Activated T-helper 17 cell treated with anti-CD3 and anti-CD28 coated beads, Interleukin-2, amount 50 U/mL, for 72 hours (primary cell): ENCODE data around the gene NINJ2. TPM values are rescaled to one million over a fixed set of nuclear protein-coding genes. Genes with fewer than 3 reads are reported as not detected.

Source experiments
- ATAC-seq: fragments of 150-1000 bp; cut with Tn5 transposase; replicated peaks from 2 replicates; pipeline ENCODE4 v1.10.0; 2021; ENCODE audit warnings: mild to moderate bottlenecking, moderate library complexity
- H3K27ac Mint-ChIP-seq: one replicate; pipeline ENCODE4 v1.8.0; 2022; ENCODE audit warnings: mixed read lengths
- H3K27me3 Mint-ChIP-seq: one replicate; pipeline ENCODE4 v1.8.0; 2022; ENCODE audit warnings: mixed read lengths
- H3K36me3 Mint-ChIP-seq: one replicate; pipeline ENCODE4 v1.8.0; 2022; ENCODE audit warnings: low read depth, mild to moderate bottlenecking, mixed read lengths
- H3K4me1 Mint-ChIP-seq: one replicate; pipeline ENCODE4 v1.8.0; 2022; ENCODE audit warnings: mixed read lengths
- H3K4me3 Mint-ChIP-seq: one replicate; pipeline ENCODE4 v1.8.0; 2022; ENCODE audit warnings: mild to moderate bottlenecking, mixed read lengths
- H3K9me3 Mint-ChIP-seq: one replicate; pipeline ENCODE4 v1.8.0; 2022; ENCODE audit warnings: mixed read lengths
- total RNA-seq, 2 donors: library from RNA; stranded (reverse); gene quantifications; one replicate each; pipeline ENCODE4 v1.2.3, GENCODE V29; 2022

Gene NINJ2
- total RNA-seq, 2 donors from 2014 or later, result 9.2 to 19.9 TPM

DNA sequence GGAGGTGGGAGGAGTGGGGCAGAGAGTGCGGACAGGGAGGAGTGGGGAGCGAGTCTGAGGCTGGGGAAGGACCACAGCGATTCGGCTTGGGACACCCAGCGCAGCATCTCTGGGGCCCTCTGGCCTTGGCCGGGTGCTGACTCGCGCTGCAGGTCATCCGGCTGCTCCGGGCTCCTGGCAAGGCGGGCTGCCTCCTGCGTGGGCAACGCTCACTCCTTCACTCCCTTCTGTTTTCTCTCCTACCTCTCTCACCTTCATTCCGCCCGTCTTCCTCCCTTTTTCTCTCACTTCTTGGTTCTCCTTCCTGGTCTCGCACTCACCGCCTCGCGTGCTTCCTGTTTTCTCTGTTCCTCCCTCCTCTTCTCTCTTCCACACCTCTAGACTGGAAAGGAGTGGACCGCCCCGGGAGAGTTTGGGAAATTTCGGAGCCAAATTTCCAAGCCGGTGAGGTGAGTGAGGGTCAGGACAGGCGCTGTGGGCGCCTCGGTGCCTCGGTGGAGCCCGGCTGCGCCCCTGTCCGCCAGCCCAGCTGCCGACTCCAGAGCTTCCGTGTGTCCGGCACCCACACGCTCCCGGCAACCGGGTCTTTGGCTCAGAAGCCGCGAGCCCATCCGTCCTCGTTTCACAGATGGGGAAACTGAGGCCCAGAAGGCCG, 116.9 kb downstream of the NINJ2 start:
- H3K9me3 Mint-ChIP-seq, result no peaks in the 10 kb centered on the region
- H3K4me3 Mint-ChIP-seq, result no peak overlapping the region
- peaks cover 8% of the 10 kb centered on the region for H3K27me3 Mint-ChIP-seq
- H3K4me1 Mint-ChIP-seq, result peaks cover 16% of the 10 kb centered on the region
- H3K36me3 Mint-ChIP-seq, result no peaks in the 10 kb centered on the region
- ATAC-seq, result peak; percentile 15
- no peak overlapping the region for H3K27ac Mint-ChIP-seq

DNA sequence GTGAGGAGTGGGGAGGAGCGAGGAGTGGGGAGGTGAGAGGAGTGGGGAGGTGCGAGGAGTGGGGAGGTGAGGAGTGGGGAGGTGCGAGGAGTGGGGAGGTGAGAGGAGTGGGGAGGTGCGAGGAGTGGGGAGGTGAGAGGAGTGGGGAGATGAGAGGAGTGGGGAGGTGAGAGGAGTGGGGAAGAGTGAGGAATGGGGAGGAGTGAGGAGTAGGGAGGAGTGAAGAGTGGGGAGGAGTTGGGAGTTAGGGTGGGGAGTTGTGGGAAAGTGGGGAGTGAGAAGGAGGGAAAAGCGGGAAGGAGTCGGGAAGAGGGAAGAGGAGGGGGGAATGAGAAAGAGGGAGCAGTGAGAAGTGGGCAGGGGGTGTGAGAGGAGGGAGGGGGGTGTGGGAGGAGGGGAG, 117.4 kb downstream of the NINJ2 start:
- no peak for ATAC-seq
- Mint-ChIP-seq H3K27me3 (peaks cover 8% of the 10 kb centered on the region), H3K27ac (no peak overlapping the region), H3K4me3 (no peak overlapping the region), H3K4me1 (peaks cover 14% of the 10 kb centered on the region), H3K36me3 (no peaks in the 10 kb centered on the region), H3K9me3 (no peaks in the 10 kb centered on the region)

DNA sequence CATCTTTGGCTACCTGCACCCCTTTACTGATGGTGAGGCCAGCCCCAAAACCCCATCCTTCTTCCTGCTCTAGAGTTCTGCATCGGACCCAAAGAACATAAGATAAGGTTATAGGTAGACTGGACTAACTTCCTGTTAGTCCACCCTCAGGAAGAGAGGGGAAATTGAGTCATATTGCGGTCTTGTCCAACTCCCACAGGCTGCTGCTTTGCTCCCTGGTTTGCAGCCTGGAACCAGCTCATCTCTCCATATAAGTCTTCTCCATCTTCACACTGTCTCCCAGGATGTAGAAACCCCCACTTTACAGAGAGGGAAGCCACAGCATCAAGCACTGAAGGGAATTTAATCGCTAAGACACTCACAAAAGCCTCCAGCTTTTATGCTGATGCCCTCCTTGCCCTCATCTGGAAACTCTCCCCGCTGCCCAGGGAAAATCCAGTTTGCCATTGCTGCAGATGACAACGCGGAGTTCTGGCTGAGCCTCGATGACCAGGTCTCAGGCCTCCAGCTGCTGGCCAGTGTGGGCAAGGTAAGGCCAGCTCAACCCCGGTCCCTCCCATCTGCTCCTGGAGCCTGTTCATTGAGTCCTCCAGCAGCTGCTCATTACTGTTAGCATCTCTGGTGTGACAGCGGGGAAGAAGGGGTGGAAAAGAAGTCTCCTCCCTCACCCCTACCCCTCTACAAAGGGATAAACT, 118.2 kb downstream of the NINJ2 start:
- no peak overlapping the region for H3K27ac Mint-ChIP-seq
- ATAC-seq, result no peak
- H3K4me3 Mint-ChIP-seq, result no peak overlapping the region
- no peaks in the 10 kb centered on the region for H3K9me3 Mint-ChIP-seq
- H3K27me3 Mint-ChIP-seq, result peaks cover 8% of the 10 kb centered on the region
- H3K36me3 Mint-ChIP-seq, result no peaks in the 10 kb centered on the region
- H3K4me1 Mint-ChIP-seq, result peaks cover 18% of the 10 kb centered on the region

DNA sequence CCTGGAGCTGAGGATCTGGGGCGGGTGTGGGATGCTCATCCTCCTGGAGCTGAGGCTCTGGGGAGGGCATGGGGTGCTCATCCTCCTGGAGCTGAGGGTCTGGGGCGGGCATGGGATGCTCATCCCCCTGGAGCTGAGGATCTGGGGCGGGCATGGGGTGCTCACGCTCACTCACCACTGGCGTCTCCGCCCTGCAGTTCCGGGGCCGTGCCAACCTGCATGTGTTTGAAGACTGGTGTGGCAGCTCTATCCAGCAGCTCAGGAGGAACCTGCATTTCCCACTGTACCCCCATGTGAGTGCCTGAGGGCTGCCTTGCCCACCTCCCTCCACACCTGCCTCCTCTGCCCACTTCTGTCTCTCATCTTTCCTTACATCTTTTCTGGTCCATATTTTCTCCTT, 119.1 kb downstream of the NINJ2 start:
- no peak overlapping the region for H3K27ac Mint-ChIP-seq
- no peaks in the 10 kb centered on the region for H3K36me3 Mint-ChIP-seq
- no peak overlapping the region for H3K4me3 Mint-ChIP-seq
- no peak for ATAC-seq
- no peaks in the 10 kb centered on the region for H3K9me3 Mint-ChIP-seq
- H3K27me3 Mint-ChIP-seq, result peaks cover 8% of the 10 kb centered on the region
- H3K4me1 Mint-ChIP-seq, result peaks cover 20% of the 10 kb centered on the region

DNA sequence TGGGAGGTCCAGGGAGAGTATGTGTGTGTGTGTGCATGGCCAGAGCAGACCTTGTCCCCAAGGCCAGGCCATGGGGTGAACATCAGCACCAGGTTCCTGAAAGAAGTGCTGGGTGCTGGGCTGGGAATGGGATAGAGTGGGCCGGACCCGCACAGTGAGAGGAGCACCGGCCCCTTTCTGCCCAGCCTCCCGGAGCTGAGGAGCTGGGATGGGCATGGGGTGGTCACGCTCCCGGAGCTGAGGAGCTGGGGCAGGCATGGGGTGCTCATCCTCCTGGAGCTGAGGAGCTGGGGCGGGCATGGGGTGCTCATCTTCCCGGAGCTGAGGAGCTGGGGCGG, 120.2 kb downstream of the NINJ2 start:
- H3K27ac Mint-ChIP-seq, result no peak overlapping the region

DNA sequence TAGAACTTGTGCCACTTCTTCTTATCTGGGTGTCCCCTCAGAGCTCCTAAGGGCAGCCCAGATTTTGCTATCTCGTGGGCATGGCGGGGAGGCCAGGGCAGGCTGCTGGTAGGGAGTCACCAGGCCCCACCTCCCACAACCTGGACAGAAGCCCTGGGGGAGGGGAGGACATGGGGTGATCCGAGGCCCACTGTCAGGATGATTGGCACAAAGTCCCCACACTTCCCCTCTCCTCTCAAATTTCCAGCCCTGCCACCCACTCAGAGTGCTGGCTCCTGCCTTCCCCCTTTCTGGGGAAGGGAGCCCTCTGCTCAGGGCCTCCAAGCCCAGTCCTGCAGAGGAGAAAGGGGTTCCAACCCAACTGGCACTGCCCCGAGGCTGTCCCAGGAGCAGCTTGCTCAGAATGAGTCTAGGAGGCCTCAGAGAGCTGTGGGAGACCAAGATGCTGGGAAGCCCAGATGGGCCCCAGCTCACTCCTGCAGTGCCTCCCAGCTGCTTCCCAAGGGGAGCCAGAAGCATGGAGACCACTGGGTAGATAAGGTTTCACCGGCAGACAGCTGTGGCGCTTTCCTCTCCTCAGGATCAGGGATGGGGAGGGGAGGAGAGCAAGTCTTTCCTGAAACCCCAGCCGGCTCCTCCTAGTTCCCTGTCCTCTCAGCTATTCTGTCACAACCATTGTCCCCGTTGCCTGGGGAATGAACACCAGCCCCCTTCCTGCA, 120.7 kb downstream of the NINJ2 start:
- Mint-ChIP-seq H3K4me3 (no peak overlapping the region), H3K27me3 (peaks cover 8% of the 10 kb centered on the region), H3K4me1 (peaks cover 20% of the 10 kb centered on the region), H3K9me3 (no peaks in the 10 kb centered on the region), H3K36me3 (no peaks in the 10 kb centered on the region), H3K27ac (no peak overlapping the region)
- ATAC-seq, result no peak

More for the DNA sequence above, 120.2 kb downstream of the NINJ2 start:
- no peak for ATAC-seq
- Mint-ChIP-seq H3K9me3 (no peaks in the 10 kb centered on the region), H3K4me1 (peaks cover 20% of the 10 kb centered on the region), H3K36me3 (no peaks in the 10 kb centered on the region), H3K4me3 (no peak overlapping the region), H3K27me3 (peaks cover 8% of the 10 kb centered on the region)

DNA sequence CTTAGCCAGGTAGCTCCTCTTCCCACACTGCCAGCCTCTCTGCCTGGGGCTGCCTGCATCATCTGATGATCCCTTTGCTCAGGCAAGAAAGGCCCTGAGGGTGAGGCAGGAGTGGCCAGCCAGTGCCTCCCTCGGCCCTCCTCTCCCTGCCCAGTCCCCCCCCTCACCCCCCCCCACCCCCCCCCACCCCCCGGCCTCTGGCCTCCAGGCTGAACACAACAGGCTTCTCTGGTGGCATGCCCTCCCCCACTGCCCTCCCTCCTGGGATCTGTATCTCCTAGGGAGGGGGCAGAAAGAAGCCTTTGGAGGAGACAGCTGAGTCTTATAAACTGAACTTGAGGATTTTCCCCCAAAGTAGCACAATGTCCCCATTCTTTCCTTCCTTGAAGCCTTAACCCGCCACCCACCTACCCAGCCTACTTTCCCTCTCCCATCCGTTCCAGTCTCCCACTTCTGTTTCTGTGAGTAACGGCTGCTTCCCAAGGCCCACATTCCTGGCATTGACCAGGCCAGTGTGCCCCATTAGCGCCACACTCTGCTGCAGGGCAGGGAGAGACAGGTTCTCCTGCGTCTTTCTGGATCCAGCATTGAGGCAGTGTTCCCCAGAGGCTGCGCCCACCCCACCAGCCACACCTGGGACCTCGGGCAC, 121.4 kb downstream of the NINJ2 start:
- Mint-ChIP-seq H3K27ac (no peak overlapping the region), H3K4me3 (no peak overlapping the region), H3K4me1 (peaks cover 20% of the 10 kb centered on the region), H3K36me3 (no peaks in the 10 kb centered on the region), H3K27me3 (peaks cover 8% of the 10 kb centered on the region), H3K9me3 (no peaks in the 10 kb centered on the region)
- no peak for ATAC-seq

DNA sequence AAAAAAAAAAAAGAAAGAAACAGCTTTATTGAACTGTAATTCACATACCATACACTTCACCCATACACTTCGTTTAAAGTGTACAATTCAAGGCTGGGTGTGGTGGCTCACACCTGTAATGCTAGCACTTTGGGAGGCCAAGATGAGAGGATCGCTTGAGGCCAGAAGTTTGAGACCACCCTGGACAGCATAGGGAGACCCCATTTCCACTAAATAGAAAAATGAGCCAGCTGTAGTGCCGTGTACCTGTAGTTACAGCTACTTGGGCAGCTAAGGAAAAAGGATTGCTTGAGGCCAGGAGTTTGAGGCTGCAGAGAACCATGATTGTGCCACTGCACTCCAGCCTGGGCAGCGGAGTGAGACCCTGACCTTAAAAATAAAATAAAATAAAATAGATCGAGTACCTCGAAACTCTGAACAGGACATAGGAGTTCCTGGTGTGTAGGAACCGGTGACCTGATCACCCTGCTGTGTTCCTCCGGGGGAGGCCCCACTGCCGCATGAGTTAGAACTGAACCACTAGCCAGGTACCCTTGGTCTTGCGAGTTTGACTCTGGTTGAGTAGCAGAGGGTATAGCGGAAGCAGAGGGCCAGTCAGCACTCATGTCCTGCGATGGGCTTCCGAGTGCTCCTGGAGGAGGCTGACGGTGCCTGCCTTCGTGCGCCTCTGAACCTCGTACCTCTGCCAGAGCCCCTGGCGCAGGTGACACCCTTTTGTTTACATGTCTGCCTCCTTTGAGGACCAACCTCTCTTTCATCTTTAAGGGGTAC, 123.5 kb downstream of the NINJ2 start:
- no peak for ATAC-seq
- Mint-ChIP-seq H3K9me3 (no peaks in the 10 kb centered on the region), H3K4me1 (peaks cover 19% of the 10 kb centered on the region), H3K27ac (peak overlapping the region; percentile 81), H3K36me3 (no peaks in the 10 kb centered on the region), H3K27me3 (peaks cover 6% of the 10 kb centered on the region), H3K4me3 (peak overlapping the region; percentile 58)

DNA sequence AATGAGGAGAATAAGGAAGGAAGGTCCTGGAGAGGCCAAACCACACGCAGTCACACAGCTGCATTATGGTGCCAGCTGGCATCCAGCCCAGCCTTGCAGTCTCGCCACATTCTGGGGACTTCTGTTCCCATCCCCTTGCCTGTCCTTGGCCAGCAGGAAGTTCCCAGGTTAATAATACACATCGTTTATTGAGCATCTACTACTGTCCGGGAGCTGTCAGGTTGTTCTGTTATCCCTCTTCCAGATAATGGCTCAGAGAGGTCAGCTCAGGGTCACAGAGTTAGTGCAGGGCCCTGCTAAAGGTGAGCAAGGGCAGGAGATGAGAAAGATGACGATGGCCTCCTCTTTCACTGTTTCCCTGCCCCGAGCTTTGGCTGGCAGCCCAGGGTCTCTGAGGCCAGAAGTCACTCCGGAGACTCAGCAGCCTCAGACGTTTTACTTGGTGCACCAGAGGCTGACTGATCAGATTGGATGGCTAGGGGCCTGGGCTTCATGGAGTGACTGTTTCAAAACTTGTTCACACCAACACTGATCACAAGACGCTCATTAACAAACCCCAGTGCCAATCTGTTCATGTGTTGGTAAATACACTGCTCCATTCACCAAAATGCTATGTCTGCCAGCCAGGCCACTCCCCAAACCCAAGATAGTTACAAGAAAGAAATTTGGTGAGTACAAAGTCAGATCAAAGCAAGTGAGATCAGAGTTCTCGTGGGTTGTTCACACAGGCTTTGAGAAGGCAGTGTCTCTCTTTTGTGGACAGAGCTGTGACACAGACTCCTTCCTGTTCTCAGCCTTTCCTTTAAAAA, 124.3 kb downstream of the NINJ2 start:
- Mint-ChIP-seq H3K27me3 (no peaks in the 10 kb centered on the region), H3K4me1 (peaks cover 13% of the 10 kb centered on the region), H3K36me3 (no peaks in the 10 kb centered on the region), H3K9me3 (no peaks in the 10 kb centered on the region), H3K4me3 (peak overlapping the region; percentile 58), H3K27ac (peak overlapping the region; percentile 81)
- peak; percentile 87 for ATAC-seq

DNA sequence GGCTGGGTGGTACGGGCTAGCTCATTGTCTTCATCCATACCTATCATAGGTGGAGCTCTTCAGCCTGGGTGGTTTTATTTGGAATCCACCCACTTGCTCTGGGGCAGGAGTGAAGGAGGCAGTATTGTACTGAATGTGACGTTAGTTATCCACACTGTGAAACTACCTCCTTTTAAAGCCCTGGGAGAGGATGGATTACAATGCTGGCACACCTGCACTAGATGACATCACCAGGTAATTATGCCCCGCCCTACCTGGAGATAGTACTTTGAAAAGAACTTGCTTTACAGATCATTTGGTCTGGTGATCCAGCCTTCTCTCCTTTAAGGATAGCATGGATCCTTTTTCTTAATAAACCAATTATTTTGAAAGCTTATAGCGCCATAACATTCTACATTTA, 125.5 kb downstream of the NINJ2 start:
- no peaks in the 10 kb centered on the region for H3K27me3 Mint-ChIP-seq
- peaks cover 13% of the 10 kb centered on the region for H3K4me1 Mint-ChIP-seq
- H3K36me3 Mint-ChIP-seq, result no peaks in the 10 kb centered on the region

DNA sequence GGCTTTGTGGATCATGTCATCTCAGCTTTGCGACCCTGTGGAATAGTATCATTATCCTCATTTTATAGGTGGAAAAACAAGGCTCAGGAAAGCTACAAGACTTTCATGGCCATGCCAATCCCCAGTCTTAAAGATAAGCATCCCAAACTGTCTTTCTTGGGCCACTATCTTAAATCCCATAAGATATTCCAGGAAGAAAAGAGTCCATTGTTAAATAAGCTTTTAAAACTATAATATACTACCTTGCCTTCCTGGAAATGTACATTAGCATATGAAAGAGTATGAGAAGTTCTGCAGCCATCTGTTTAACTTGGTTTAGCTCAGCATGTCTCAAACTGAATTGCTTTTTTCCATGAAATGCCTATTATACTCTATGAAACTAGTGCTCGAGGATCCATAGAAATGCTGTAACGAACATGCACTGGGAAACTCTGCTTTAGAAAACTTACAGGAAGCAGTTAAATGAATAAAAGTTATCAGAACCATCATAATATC, 126.4 kb downstream of the NINJ2 start:
- Mint-ChIP-seq H3K4me1 (peaks cover 13% of the 10 kb centered on the region), H3K36me3 (no peaks in the 10 kb centered on the region), H3K4me3 (no peak overlapping the region), H3K9me3 (peaks cover 5% of the 10 kb centered on the region), H3K27ac (no peak overlapping the region), H3K27me3 (no peaks in the 10 kb centered on the region)
- no peak for ATAC-seq

More for the DNA sequence above, 125.5 kb downstream of the NINJ2 start:
- Mint-ChIP-seq H3K4me3 (no peak overlapping the region), H3K27ac (no peak overlapping the region), H3K9me3 (no peaks in the 10 kb centered on the region)
- no peak for ATAC-seq

DNA sequence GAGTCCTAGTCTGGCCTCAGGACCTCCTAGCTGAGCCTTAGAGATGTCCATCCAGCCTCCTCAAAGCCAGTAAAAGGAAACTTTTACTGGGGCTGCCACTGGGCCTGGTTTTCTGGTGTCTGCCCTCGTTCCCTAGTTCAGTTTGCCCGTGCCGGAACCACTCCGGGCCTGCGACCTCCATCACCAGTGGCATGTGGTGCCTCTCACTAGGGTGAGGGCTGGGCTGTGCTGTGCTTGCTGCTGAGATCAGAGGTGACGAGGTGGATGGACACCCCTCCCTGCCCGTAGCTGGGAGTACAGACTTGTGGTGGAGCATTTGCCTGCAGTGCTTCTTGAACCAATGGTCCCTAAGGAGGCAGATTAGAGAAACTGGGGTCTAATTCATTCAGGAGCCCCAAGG, 127.8 kb downstream of the NINJ2 start:
- no peak overlapping the region for H3K27ac Mint-ChIP-seq
- no peak for ATAC-seq
- H3K36me3 Mint-ChIP-seq, result no peaks in the 10 kb centered on the region
- peaks cover 5% of the 10 kb centered on the region for H3K9me3 Mint-ChIP-seq
- H3K4me3 Mint-ChIP-seq, result no peak overlapping the region
- peaks cover 12% of the 10 kb centered on the region for H3K4me1 Mint-ChIP-seq
- H3K27me3 Mint-ChIP-seq, result no peaks in the 10 kb centered on the region

DNA sequence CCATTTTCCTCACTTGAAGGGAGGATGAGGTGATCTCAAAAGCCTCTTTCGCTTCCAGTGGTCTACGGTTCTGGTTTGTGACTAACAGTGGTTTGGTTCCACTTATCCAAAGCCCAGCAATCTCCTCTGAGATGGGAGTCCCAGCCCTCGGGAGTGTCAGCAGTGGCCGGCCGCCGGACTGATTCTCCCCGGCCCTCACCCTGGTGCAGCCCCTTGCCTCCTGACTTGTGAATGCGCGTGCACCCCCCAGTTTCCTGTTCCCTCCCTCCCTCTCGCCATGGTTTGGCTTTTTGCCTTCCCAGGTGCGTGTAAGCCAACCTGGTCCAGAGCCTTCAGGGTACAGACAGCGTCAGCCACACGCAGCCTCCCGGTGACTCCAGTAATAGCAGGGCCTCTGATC, 129.0 kb downstream of the NINJ2 start:
- H3K9me3 Mint-ChIP-seq, result peaks cover 6% of the 10 kb centered on the region
- no peak for ATAC-seq
- no peak overlapping the region for H3K4me3 Mint-ChIP-seq
- H3K27me3 Mint-ChIP-seq, result no peaks in the 10 kb centered on the region
- peaks cover 5% of the 10 kb centered on the region for H3K4me1 Mint-ChIP-seq
- H3K36me3 Mint-ChIP-seq, result no peaks in the 10 kb centered on the region
- H3K27ac Mint-ChIP-seq, result no peak overlapping the region
